Stomach (tissue), 4 donors: ENCODE measurements around the gene RIMBP2.

Experiments used
- EP300 ChIP-seq: sonication (generic); formaldehyde crosslinking; IDR thresholded peaks from one replicate; pipeline ENCODE4 v1.6.1; 2017; ENCODE audit warnings: antibody characterized with exemption
- POLR2A ChIP-seq, 4 donors: fragments of 450-650 bp; IDR thresholded peaks; one replicate each; pipeline ENCODE4 v1.6.1; 2016; ENCODE audit warnings: antibody characterized with exemption in 4 of 4, control low read depth in 2 of 4, mild to moderate bottlenecking in 1 of 4, moderate library complexity in 1 of 4
- POLR2AphosphoS5 ChIP-seq, 3 donors: sonication (generic); formaldehyde crosslinking; IDR thresholded peaks; one replicate each; pipeline ENCODE4 v1.6.1; 2016; ENCODE audit warnings: antibody characterized with exemption in 3 of 3
- TF ChIP-seq, protein P1 (sequence below), 7 experiments: fragments of 450-650 bp in 4 of 7; fragments of 200-600 bp in 3 of 7; sonication (generic) in 3 of 7; IDR thresholded peaks; one replicate each; pipeline ENCODE4 v1.5.1; 2016 to 2019; ENCODE audit warnings: antibody characterized with exemption in 7 of 7, control low read depth in 2 of 7, mild to moderate bottlenecking in 1 of 7

DNA sequence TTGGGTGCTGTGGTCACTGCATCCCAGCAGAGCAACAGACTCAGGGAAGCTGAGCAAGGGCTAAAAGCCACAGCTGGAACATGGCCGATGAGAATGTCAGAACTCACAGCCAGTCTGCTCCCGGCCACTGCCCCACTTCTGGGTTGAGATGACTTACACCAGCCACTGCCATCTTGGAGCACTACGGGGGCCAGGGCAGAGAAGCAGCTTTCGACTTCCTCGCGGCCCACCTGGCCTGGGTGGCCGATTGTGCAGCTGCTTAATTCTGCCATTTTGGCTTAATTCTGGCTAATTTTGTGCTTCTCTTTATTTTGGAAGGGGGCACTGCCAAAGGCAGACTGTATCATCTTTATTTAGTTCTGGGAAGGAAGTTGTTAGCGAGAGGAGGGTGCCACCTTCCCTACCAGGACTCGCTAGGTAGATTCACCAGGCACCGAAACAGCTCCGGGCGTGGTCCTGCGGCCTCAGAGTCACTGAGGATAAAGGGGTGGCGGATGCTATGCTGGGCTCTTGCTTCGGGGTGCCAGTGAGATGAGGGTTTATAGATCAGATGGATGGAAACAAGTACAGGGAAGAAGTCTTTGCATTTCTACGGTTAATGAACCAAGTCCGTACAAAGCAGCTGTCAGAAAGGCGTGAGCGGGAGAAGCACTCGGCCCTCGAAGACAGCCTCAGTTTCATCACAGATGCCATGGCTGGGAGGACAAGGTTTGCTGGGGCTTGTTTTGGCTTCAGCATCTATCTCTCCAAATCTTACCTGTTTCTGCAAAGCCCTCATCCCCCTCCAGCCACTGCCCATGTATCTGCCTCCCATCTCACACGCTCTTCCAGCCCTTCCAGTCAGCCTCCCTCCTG, 230.6 kb downstream of the RIMBP2 start:
- TF ChIP-seq, protein P1, sequence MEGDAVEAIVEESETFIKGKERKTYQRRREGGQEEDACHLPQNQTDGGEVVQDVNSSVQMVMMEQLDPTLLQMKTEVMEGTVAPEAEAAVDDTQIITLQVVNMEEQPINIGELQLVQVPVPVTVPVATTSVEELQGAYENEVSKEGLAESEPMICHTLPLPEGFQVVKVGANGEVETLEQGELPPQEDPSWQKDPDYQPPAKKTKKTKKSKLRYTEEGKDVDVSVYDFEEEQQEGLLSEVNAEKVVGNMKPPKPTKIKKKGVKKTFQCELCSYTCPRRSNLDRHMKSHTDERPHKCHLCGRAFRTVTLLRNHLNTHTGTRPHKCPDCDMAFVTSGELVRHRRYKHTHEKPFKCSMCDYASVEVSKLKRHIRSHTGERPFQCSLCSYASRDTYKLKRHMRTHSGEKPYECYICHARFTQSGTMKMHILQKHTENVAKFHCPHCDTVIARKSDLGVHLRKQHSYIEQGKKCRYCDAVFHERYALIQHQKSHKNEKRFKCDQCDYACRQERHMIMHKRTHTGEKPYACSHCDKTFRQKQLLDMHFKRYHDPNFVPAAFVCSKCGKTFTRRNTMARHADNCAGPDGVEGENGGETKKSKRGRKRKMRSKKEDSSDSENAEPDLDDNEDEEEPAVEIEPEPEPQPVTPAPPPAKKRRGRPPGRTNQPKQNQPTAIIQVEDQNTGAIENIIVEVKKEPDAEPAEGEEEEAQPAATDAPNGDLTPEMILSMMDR (IDR thresholded peaks at IDR 0.05) = no peak
- TF ChIP-seq POLR2A (IDR thresholded peaks at IDR 0.05) (no peak), EP300 (no peak), POLR2AphosphoS5 (IDR thresholded peaks at IDR 0.05) (no peak)
